ENCODE measurements around the gene PLET1.

The PLET1 gene, protein sequence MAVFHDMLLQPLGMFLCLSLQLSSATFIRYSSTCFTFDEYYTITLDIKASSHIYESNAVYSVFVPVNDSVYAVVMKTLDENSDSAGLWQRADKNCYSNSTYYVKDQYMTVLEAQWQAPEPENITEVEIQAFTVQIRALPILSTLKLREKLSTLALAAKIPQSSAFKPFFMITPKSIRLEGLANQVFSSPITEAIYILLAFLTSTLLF

DNA sequence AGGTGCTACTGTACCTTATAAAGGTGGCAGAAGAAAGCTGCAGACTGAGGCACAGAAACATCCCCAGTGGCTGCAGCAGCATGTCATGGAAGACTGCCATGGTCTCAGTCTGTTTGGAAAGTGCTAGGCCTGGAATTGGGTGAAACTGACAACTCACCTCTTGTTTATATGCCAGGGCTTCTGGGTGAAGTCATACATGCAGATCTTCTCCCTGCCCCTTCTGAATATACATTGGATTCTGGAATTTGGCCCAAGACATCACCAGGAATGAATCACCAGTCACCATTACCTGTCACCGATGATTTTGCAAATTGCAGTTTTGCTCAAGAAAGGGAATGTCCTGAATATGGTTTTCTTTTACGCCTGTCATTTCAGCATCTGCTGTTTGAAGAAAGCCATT is at the start of gene PLET1:
PLET1 (minus strand) TSS at position 371 of the 400 bp plus-strand sequence; CDS start at position 100, 271 bp downstream.
- Histone ChIP-seq H3K9ac (ENCODE audit: low read depth, low read length) (no peak within 1 kb of the TSS), H3K4me2 (ENCODE audit: insufficient read depth, low read length) (no peak within 1 kb of the TSS), H3K79me2 (ENCODE audit: insufficient read depth, low read length) (no peaks in the 10 kb centered on the region), H3K27me3 (ENCODE audit: insufficient read depth, low read length, poor library complexity) (no peaks in the 10 kb centered on the region), H2AFZ (ENCODE audit: low read depth, low read length) (no peak within 1 kb of the TSS), H3K4me3 (ENCODE audit: low read depth in 1 of 2, low read length in 2 of 2) (no peak within 1 kb of the TSS), H3K27ac (ENCODE audit: low read length) (no peak within 1 kb of the TSS), H3K36me3 (ENCODE audit: insufficient read depth, low read length) (no peaks in the 10 kb centered on the region), H4K20me1 (ENCODE audit: insufficient read depth, low read length) (no peaks in the 10 kb centered on the region), H3K9me3 (ENCODE audit: insufficient read depth, low read length, severe bottlenecking) (no peaks in the 10 kb centered on the region), H3K4me1 (ENCODE audit: insufficient read depth, low read length) (no peaks in the 10 kb centered on the region)
- no peak for TF ChIP-seq EZH2 (IDR thresholded peaks at IDR 0.05; ENCODE audit: borderline replicate concordance, low read depth, low read length, severe bottlenecking)
- TF ChIP-seq CTCF (IDR thresholded peaks at IDR 0.05; ENCODE audit: borderline replicate concordance, extremely low read depth, low read length, poor library complexity, severe bottlenecking), result no peak
- ATAC-seq (ENCODE audit: insufficient read depth, low read depth) (no peak), DNase-seq (no peak)

- H3K27me3 ChIP-seq (ENCODE audit: insufficient read depth, low read length, poor library complexity), result no peaks in the 10 kb centered on the region
- H3K4me1 ChIP-seq (ENCODE audit: insufficient read depth, low read length), result peaks cover 11% of the 10 kb centered on the region
- H3K4me2 ChIP-seq (ENCODE audit: insufficient read depth, low read length), result no peak overlapping the region
- H4K20me1 ChIP-seq (ENCODE audit: insufficient read depth, low read length), result no peaks in the 10 kb centered on the region
- TF ChIP-seq CTCF (IDR thresholded peaks at IDR 0.05; ENCODE audit: borderline replicate concordance, extremely low read depth, low read length, poor library complexity, severe bottlenecking) (no peak), EZH2 (IDR thresholded peaks at IDR 0.05; ENCODE audit: borderline replicate concordance, low read depth, low read length, severe bottlenecking) (no peak)
- no peak overlapping the region for H3K9ac ChIP-seq (ENCODE audit: low read depth, low read length)
- H3K4me3 ChIP-seq (ENCODE audit: low read depth in 1 of 2, low read length in 2 of 2), result no peak overlapping the region
- no peaks in the 10 kb centered on the region for H3K79me2 ChIP-seq (ENCODE audit: insufficient read depth, low read length)
- ATAC-seq (ENCODE audit: insufficient read depth, low read depth) (no peak), DNase-seq (no peak)
- no peaks in the 10 kb centered on the region for H3K9me3 ChIP-seq (ENCODE audit: insufficient read depth, low read length, severe bottlenecking)
- H3K27ac ChIP-seq (ENCODE audit: low read length), result no peak overlapping the region
- no peaks in the 10 kb centered on the region for H3K36me3 ChIP-seq (ENCODE audit: insufficient read depth, low read length)
- H2AFZ ChIP-seq (ENCODE audit: low read depth, low read length), result no peak overlapping the region
These were observed 49.8 kb upstream of the PLET1 start for GRCh38 chr11:112310419-112310818.

- H3K4me3 ChIP-seq (ENCODE audit: low read depth in 1 of 2, low read length in 2 of 2), result no peak overlapping the region
- no peaks in the 10 kb centered on the region for H3K27me3 ChIP-seq (ENCODE audit: insufficient read depth, low read length, poor library complexity)
- no peak overlapping the region for H3K27ac ChIP-seq (ENCODE audit: low read length)
- TF ChIP-seq CTCF (IDR thresholded peaks at IDR 0.05; ENCODE audit: borderline replicate concordance, extremely low read depth, low read length, poor library complexity, severe bottlenecking) (no peak), EZH2 (IDR thresholded peaks at IDR 0.05; ENCODE audit: borderline replicate concordance, low read depth, low read length, severe bottlenecking) (no peak)
- H3K79me2 ChIP-seq (ENCODE audit: insufficient read depth, low read length), result no peaks in the 10 kb centered on the region
- DNase-seq, result no peak
- no peaks in the 10 kb centered on the region for H3K9me3 ChIP-seq (ENCODE audit: insufficient read depth, low read length, severe bottlenecking)
- no peak for ATAC-seq (ENCODE audit: insufficient read depth, low read depth)
- no peaks in the 10 kb centered on the region for H3K36me3 ChIP-seq (ENCODE audit: insufficient read depth, low read length)
- no peak overlapping the region for H3K9ac ChIP-seq (ENCODE audit: low read depth, low read length)
- H3K4me2 ChIP-seq (ENCODE audit: insufficient read depth, low read length), result no peak overlapping the region
- H4K20me1 ChIP-seq (ENCODE audit: insufficient read depth, low read length), result no peaks in the 10 kb centered on the region
- H2AFZ ChIP-seq (ENCODE audit: low read depth, low read length), result no peak overlapping the region
- no peaks in the 10 kb centered on the region for H3K4me1 ChIP-seq (ENCODE audit: insufficient read depth, low read length)
These were observed 48.0 kb upstream of the PLET1 start for GRCh38 chr11:112308651-112309050.

All from DND-41 (cell line).